ENCODE measurements around the gene TRAF3IP1. TPM values are rescaled to one million over a fixed set of nuclear protein-coding genes. Genes with fewer than 3 reads are reported as not detected.

Gene TRAF3IP1
- total and polyA plus RNA-seq, 2 donors (not counting 1 experiment from before 2014, with no cell fraction given): 3.9 to 9.2 TPM

- Histone ChIP-seq H3K4me3 (replicated peaks in 1 of 4; ENCODE audit: control extremely low read depth in 1 of 4, insufficient read depth in 1 of 4, low read depth in 3 of 4, low read length in 4 of 4) (no peak overlapping the region), H3K4me1 (ENCODE audit: control insufficient read depth, extremely low read depth, insufficient read depth, low read length) (no peaks in the 10 kb centered on the region), H3K9ac (ENCODE audit: insufficient read depth, low read length) (no peak overlapping the region), H3K27me3 (ENCODE audit: control insufficient read depth, insufficient read depth, low read length) (no peaks in the 10 kb centered on the region), H3K27ac (ENCODE audit: insufficient read depth, low read length) (no peak overlapping the region), H3K79me2 (ENCODE audit: control insufficient read depth, insufficient read depth, low read length) (no peaks in the 10 kb centered on the region), H3K9me3 (ENCODE audit: control insufficient read depth, insufficient read depth, low read depth, low read length) (no peaks in the 10 kb centered on the region), H3K4me2 (ENCODE audit: extremely low read depth, insufficient read depth, low read length) (no peak overlapping the region), H2AFZ (ENCODE audit: low read length) (no peak overlapping the region), H3K36me3 (ENCODE audit: control insufficient read depth, insufficient read depth, low read length) (no peaks in the 10 kb centered on the region), H4K20me1 (ENCODE audit: control insufficient read depth, extremely low read depth, insufficient read depth, low read length) (no peaks in the 10 kb centered on the region)
- TF ChIP-seq, protein P1, sequence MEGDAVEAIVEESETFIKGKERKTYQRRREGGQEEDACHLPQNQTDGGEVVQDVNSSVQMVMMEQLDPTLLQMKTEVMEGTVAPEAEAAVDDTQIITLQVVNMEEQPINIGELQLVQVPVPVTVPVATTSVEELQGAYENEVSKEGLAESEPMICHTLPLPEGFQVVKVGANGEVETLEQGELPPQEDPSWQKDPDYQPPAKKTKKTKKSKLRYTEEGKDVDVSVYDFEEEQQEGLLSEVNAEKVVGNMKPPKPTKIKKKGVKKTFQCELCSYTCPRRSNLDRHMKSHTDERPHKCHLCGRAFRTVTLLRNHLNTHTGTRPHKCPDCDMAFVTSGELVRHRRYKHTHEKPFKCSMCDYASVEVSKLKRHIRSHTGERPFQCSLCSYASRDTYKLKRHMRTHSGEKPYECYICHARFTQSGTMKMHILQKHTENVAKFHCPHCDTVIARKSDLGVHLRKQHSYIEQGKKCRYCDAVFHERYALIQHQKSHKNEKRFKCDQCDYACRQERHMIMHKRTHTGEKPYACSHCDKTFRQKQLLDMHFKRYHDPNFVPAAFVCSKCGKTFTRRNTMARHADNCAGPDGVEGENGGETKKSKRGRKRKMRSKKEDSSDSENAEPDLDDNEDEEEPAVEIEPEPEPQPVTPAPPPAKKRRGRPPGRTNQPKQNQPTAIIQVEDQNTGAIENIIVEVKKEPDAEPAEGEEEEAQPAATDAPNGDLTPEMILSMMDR (conservative IDR thresholded peaks at IDR 0.05 in 1 of 2, IDR thresholded peaks at IDR 0.05 in 1 of 2; ENCODE audit: low read depth in 1 of 2, low read length in 2 of 2): no peak
- TF ChIP-seq EZH2 (IDR thresholded peaks at IDR 0.05; ENCODE audit: low read length, missing control alignments): no peak
- DNase-seq (ENCODE audit: low read depth in 2 of 2): no peak
These were observed 70.8 kb downstream of the TRAF3IP1 start for GRCh38 chr2:238391042-238391689.

DNA sequence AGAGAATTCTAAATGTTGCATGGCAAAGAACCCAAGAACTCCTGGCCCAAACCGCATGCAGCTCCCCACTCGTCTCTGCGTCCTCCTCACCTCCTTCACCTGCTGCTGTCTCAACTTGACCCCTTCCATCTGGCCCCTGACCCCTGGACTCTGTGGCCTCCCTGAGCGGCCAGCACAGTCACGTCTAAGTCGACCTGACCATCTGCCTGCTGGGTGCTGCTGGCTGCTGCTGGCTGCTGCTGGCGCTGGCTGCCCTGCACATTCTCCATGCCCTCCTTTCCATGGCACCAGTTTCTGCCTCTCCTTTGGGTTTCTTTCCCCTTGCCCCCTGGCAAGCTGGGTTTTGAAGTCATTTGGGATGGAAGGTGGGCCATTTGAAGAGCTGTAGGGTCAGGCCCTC, 76.3 kb downstream of the TRAF3IP1 start:
- Histone ChIP-seq H3K9ac (ENCODE audit: insufficient read depth, low read length) (no peak overlapping the region), H4K20me1 (ENCODE audit: control insufficient read depth, extremely low read depth, insufficient read depth, low read length) (no peaks in the 10 kb centered on the region), H3K79me2 (ENCODE audit: control insufficient read depth, insufficient read depth, low read length) (no peaks in the 10 kb centered on the region), H3K4me3 (replicated peaks in 1 of 4; ENCODE audit: control extremely low read depth in 1 of 4, insufficient read depth in 1 of 4, low read depth in 3 of 4, low read length in 4 of 4) (no peak overlapping the region), H2AFZ (ENCODE audit: low read length) (no peak overlapping the region), H3K4me2 (ENCODE audit: extremely low read depth, insufficient read depth, low read length) (no peak overlapping the region), H3K27me3 (ENCODE audit: control insufficient read depth, insufficient read depth, low read length) (no peaks in the 10 kb centered on the region), H3K27ac (ENCODE audit: insufficient read depth, low read length) (no peak overlapping the region), H3K36me3 (ENCODE audit: control insufficient read depth, insufficient read depth, low read length) (no peaks in the 10 kb centered on the region), H3K9me3 (ENCODE audit: control insufficient read depth, insufficient read depth, low read depth, low read length) (no peaks in the 10 kb centered on the region), H3K4me1 (ENCODE audit: control insufficient read depth, extremely low read depth, insufficient read depth, low read length) (no peaks in the 10 kb centered on the region)
- DNase-seq (ENCODE audit: low read depth in 2 of 2): no peak
- TF ChIP-seq EZH2 (IDR thresholded peaks at IDR 0.05; ENCODE audit: low read length, missing control alignments): no peak
- TF ChIP-seq, protein P1 (conservative IDR thresholded peaks at IDR 0.05 in 1 of 2, IDR thresholded peaks at IDR 0.05 in 1 of 2; ENCODE audit: low read depth in 1 of 2, low read length in 2 of 2): no peak

DNA sequence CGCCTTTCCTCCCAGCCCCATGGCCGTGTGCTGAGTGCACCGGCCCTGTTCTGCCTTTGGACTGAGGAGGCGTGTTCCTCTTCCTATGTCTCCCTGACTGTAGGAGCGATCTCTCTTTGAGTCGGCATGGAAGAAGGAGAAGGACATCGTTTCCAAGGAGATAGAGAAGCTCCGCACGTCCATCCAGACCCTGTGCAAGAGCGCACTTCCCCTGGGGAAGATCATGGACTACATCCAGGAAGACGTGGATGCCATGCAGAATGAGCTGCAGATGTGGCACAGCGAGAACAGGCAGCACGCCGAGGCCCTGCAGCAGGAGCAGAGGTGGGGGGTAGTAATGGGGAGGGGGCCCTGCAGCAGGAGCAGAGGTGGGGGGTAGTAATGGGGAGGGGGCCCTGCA, 77.0 kb downstream of the TRAF3IP1 start:
- H3K4me1 ChIP-seq (ENCODE audit: control insufficient read depth, extremely low read depth, insufficient read depth, low read length): no peaks in the 10 kb centered on the region
- no peak overlapping the region for H2AFZ ChIP-seq (ENCODE audit: low read length)
- TF ChIP-seq, protein P1 (conservative IDR thresholded peaks at IDR 0.05 in 1 of 2, IDR thresholded peaks at IDR 0.05 in 1 of 2; ENCODE audit: low read depth in 1 of 2, low read length in 2 of 2): no peak
- TF ChIP-seq EZH2 (IDR thresholded peaks at IDR 0.05; ENCODE audit: low read length, missing control alignments): no peak
- no peak overlapping the region for H3K9ac ChIP-seq (ENCODE audit: insufficient read depth, low read length)
- no peaks in the 10 kb centered on the region for H3K27me3 ChIP-seq (ENCODE audit: control insufficient read depth, insufficient read depth, low read length)
- H3K4me2 ChIP-seq (ENCODE audit: extremely low read depth, insufficient read depth, low read length): no peak overlapping the region
- DNase-seq (ENCODE audit: low read depth in 2 of 2): no peak
- H3K27ac ChIP-seq (ENCODE audit: insufficient read depth, low read length): no peak overlapping the region
- H3K4me3 ChIP-seq (replicated peaks in 1 of 4; ENCODE audit: control extremely low read depth in 1 of 4, insufficient read depth in 1 of 4, low read depth in 3 of 4, low read length in 4 of 4): no peak overlapping the region
- no peaks in the 10 kb centered on the region for H3K36me3 ChIP-seq (ENCODE audit: control insufficient read depth, insufficient read depth, low read length)
- no peaks in the 10 kb centered on the region for H3K79me2 ChIP-seq (ENCODE audit: control insufficient read depth, insufficient read depth, low read length)
- H4K20me1 ChIP-seq (ENCODE audit: control insufficient read depth, extremely low read depth, insufficient read depth, low read length): no peaks in the 10 kb centered on the region
- no peaks in the 10 kb centered on the region for H3K9me3 ChIP-seq (ENCODE audit: control insufficient read depth, insufficient read depth, low read depth, low read length)
